H1 (cell line): ENCODE measurements around the gene ZKSCAN1. TPM values are rescaled to one million over a fixed set of nuclear protein-coding genes. Genes with fewer than 3 reads are reported as not detected.

Experiments used
- USF2 ChIP-seq: IDR thresholded peaks from 2 replicates; pipeline ENCODE4 v1.6.1; 2011; ENCODE audit warnings: low read length, improper control_type of control experiment
- polyA plus RNA-seq, 7 experiments: library from polyadenylated mRNA; depleted of rRNA in 3 of 7; stranded (reverse) in 5 of 7; unstranded in 2 of 7; fragments of >200 nt in 5 of 7; fragments of 200-250 nt in 2 of 7; gene quantifications; 1 replicate in 5 of 7; 2 replicates in 1 of 7; 4 replicates in 1 of 7; pipeline versions ENCODE4 v1.2.1 to v1.2.3, GENCODE V29; 2011 to 2013; ENCODE audit warnings: missing spikeins in 2 of 7, mixed read lengths in 2 of 7
- total RNA-seq: library from RNA; stranded (reverse); fragmentation: NEBNext Ultra II Directional; extraction: Animal tissue kit (Norgen Biotek cat#: 25700); gene quantifications from 2 replicates; pipeline ENCODE4 v1.2.1, GENCODE V29; 2021

The ZKSCAN1 gene
- total and polyA plus RNA-seq, 2 of the 8 experiments (the other 6 are each of a cell fraction or from before 2014, with no cell fraction given), result 8.2 to 40.6 TPM

- TF ChIP-seq USF2, result no peak
Measured at GRCh38 chr7:100049441-100050291, 34.3 kb downstream of the ZKSCAN1 start, which contains the start of gene ZSCAN21 (continued).
